IMR-90 (cell line): ENCODE measurements around the gene CCDC40. TPM values are rescaled to one million over a fixed set of nuclear protein-coding genes. Genes with fewer than 3 reads are reported as not detected.

ENCODE experiments used
- ATAC-seq: fragments of 200-7000 bp; cut with Tn5 transposase; 2 replicates; pipeline ENCODE4 v1.9.1; 2020; ENCODE audit warnings: low read depth, mild to moderate bottlenecking, moderate library complexity
- BruUV-seq: library from RNA; stranded (reverse); fragments of 400-500 nt; replicated peaks from 2 replicates; lab custom pipeline; 2021; lab: Mats Ljungman, UMichigan
- CTCF ChIA-PET: fragments of 300-600 bp; formaldehyde crosslinking; extraction: SDS; loops from one replicate; lab custom pipeline; 2021; ENCODE audit warnings: antibody characterized with exemption; lab: Yijun Ruan, JAX
- POLR2A ChIA-PET: fragments of 300-600 bp; sonication (Branson Sonifier 250); formaldehyde crosslinking; loops from one replicate; lab custom pipeline; 2022; ENCODE audit warnings: antibody characterized with exemption; ENCODE audit not compliant: unreplicated experiment; lab: Charles Lee
- DNase-seq: peaks from one replicate; pipeline ENCODE4 v3.0.0; 2013
- H2AFZ ChIP-seq: replicated peaks from 2 replicates; pipeline ENCODE3; 2013; ENCODE audit warnings: low read length, mild to moderate bottlenecking; ENCODE audit not compliant: poor library complexity
- H2AK5ac ChIP-seq: 2 replicates; pipeline ENCODE4 v1.6.1; 2013; ENCODE audit warnings: low read depth, low read length, inconsistent platforms
- H2AK9ac ChIP-seq: replicated peaks from 2 replicates; pipeline ENCODE3; 2013; ENCODE audit warnings: mild to moderate bottlenecking, low read depth, low read length, moderate library complexity; ENCODE audit not compliant: poor library complexity
- H2BK120ac ChIP-seq: 2 replicates; pipeline ENCODE4 v1.6.1; 2013; ENCODE audit warnings: low read depth, low read length, inconsistent platforms
- H2BK15ac ChIP-seq: 3 replicates; pipeline ENCODE4 v1.6.1; 2013; ENCODE audit warnings: low read depth, low read length, inconsistent platforms
- H2BK20ac ChIP-seq: 2 replicates; pipeline ENCODE4 v1.6.1; 2013; ENCODE audit warnings: low read depth, mild to moderate bottlenecking, inconsistent platforms, low read length, moderate library complexity
- H2BK5ac ChIP-seq: 2 replicates; pipeline ENCODE4 v1.6.1; 2013; ENCODE audit warnings: mild to moderate bottlenecking, low read depth, low read length, inconsistent platforms; ENCODE audit not compliant: poor library complexity, severe bottlenecking
- H3K14ac ChIP-seq: replicated peaks from 2 replicates; pipeline ENCODE4 v1.6.1; 2013; ENCODE audit warnings: low read depth, low read length, inconsistent platforms
- H3K18ac ChIP-seq: 2 replicates; pipeline ENCODE4 v1.6.1; 2013; ENCODE audit warnings: low read depth, low read length, control low read depth
- H3K23ac ChIP-seq: 2 replicates; pipeline ENCODE4 v1.6.1; 2013; ENCODE audit warnings: low read depth, low read length, inconsistent platforms
- H3K27ac ChIP-seq: 2 replicates; pipeline ENCODE4 v1.5.1; 2013; ENCODE audit warnings: mild to moderate bottlenecking, control low read depth, low read length; ENCODE audit not compliant: insufficient read depth
- H3K27me3 ChIP-seq: 2 replicates; pipeline ENCODE4 v1.6.1; 2013; ENCODE audit warnings: low read length; ENCODE audit not compliant: control insufficient read depth, insufficient read depth
- H3K36me3 ChIP-seq: 2 replicates; pipeline ENCODE4 v1.6.1; 2013; ENCODE audit warnings: low read length, mixed read lengths; ENCODE audit not compliant: control insufficient read depth, insufficient read depth
- H3K4ac ChIP-seq: 2 replicates; pipeline ENCODE4 v1.6.1; 2013; ENCODE audit warnings: low read depth, low read length, inconsistent platforms
- H3K4me1 ChIP-seq: 2 replicates; pipeline ENCODE4 v1.6.1; 2013; ENCODE audit warnings: low read length, mixed read lengths; ENCODE audit not compliant: control insufficient read depth, insufficient read depth
- H3K4me2 ChIP-seq: 2 replicates; pipeline ENCODE4 v1.6.1; 2013; ENCODE audit warnings: low read depth, mild to moderate bottlenecking, control low read depth, low read length, moderate library complexity
- H3K4me3 ChIP-seq: 2 replicates; pipeline ENCODE4 v1.5.1; 2013; ENCODE audit warnings: low read depth, mild to moderate bottlenecking, control low read depth, low read length, moderate library complexity; ENCODE audit not compliant: insufficient read depth
- H3K56ac ChIP-seq: 2 replicates; pipeline ENCODE4 v1.6.1; 2013; ENCODE audit warnings: low read length, inconsistent platforms; ENCODE audit not compliant: insufficient read depth; ENCODE audit errors: extremely low read depth
- H3K79me1 ChIP-seq, 2 experiments: 2 replicates each; pipeline ENCODE4 v1.6.1; 2013; ENCODE audit warnings: low read length in 2 of 2, inconsistent platforms in 1 of 2, low read depth in 1 of 2
- H3K9ac ChIP-seq: 2 replicates; pipeline ENCODE4 v1.6.1; 2013; ENCODE audit warnings: low read depth, low read length, control low read depth
- H3K9me1 ChIP-seq: 2 replicates; pipeline ENCODE4 v1.6.1; 2013; ENCODE audit warnings: low read length, inconsistent platforms; ENCODE audit not compliant: insufficient read depth
- H3K9me3 ChIP-seq: 2 replicates; pipeline ENCODE4 v1.6.1; 2013; ENCODE audit warnings: low read length; ENCODE audit not compliant: control insufficient read depth, insufficient read depth
- H4K20me1 ChIP-seq: 2 replicates; pipeline ENCODE4 v1.6.1; 2013; ENCODE audit warnings: low read length, inconsistent platforms; ENCODE audit not compliant: insufficient read depth
- H4K5ac ChIP-seq: 2 replicates; pipeline ENCODE4 v1.6.1; 2013; ENCODE audit warnings: mild to moderate bottlenecking, low read depth, low read length, control low read depth
- H4K8ac ChIP-seq, 2 experiments: 2 replicates each; pipeline ENCODE4 v1.6.1; 2013; ENCODE audit warnings: low read depth in 2 of 2, low read length in 2 of 2, control low read depth in 1 of 2, inconsistent platforms in 1 of 2
- H4K91ac ChIP-seq: 2 replicates; pipeline ENCODE4 v1.6.1; 2013; ENCODE audit warnings: low read depth, low read length, inconsistent platforms; ENCODE audit not compliant: insufficient read depth
- CEBPB ChIP-seq: IDR thresholded peaks from 2 replicates; pipeline ENCODE4 v1.6.1; 2012; ENCODE audit warnings: low read depth, low read length, improper control_type of control experiment
- CHD1 ChIP-seq: IDR thresholded peaks from 2 replicates; pipeline ENCODE4 v1.6.1; 2012; ENCODE audit warnings: low read depth, low read length, improper control_type of control experiment
- MAFK ChIP-seq: IDR thresholded peaks from 2 replicates; pipeline ENCODE4 v1.6.1; 2012; ENCODE audit warnings: low read depth, low read length, improper control_type of control experiment
- MAZ ChIP-seq: IDR thresholded peaks from 2 replicates; pipeline ENCODE4 v1.6.1; 2012; ENCODE audit warnings: low read depth, mild to moderate bottlenecking, low read length, improper control_type of control experiment, moderate library complexity, borderline replicate concordance
- MXI1 ChIP-seq: IDR thresholded peaks from 2 replicates; pipeline ENCODE4 v1.6.1; 2012; ENCODE audit warnings: low read depth, mild to moderate bottlenecking, low read length, moderate library complexity, borderline replicate concordance
- RAD21 ChIP-seq: IDR thresholded peaks from 2 replicates; pipeline ENCODE4 v1.6.1; 2012; ENCODE audit warnings: low read length, improper control_type of control experiment
- RCOR1 ChIP-seq: IDR thresholded peaks from 2 replicates; pipeline ENCODE4 v1.6.1; 2012; ENCODE audit warnings: mild to moderate bottlenecking, low read length, improper control_type of control experiment; ENCODE audit not compliant: insufficient replicate concordance
- RFX5 ChIP-seq: IDR thresholded peaks from 2 replicates; pipeline ENCODE4 v1.8.0; 2012; ENCODE audit warnings: low read depth, mild to moderate bottlenecking, low read length, moderate library complexity
- WGBS, 2 experiments: methylation state at CpG; one replicate each; pipeline versions ENCODE4 v1.1.5 to v1.1.7; 2013; ENCODE audit warnings: missing lambda C conversion rate in 2 of 2; ENCODE audit not compliant: insufficient read length in 1 of 2; ENCODE audit errors: extremely low coverage in 2 of 2; 5-methylcytosine and 5-hydroxymethylcytosine counted together
- dilution Hi-C: fragments of 300-500 bp; cut with HindIII; formaldehyde crosslinking; loops from one replicate; pipeline ENCODE4 v1.14.3; 2018; ENCODE audit warnings: low sequenced_read_pairs; ENCODE audit not compliant: unreplicated experiment
- in situ Hi-C: fragments of 300-500 bp; cut with MboI; formaldehyde crosslinking; loops from 3 replicates; pipeline ENCODE4 v1.14.3; 2019; ENCODE audit warnings: low sequenced_read_pairs, inconsistent platforms, mixed read lengths
- intact Hi-C: fragments of 100-400 bp; cut with micrococcal nuclease; formaldehyde crosslinking; loops from 2 replicates; pipeline ENCODE4 v1.10.0; 2022
- polyA plus RNA-seq, 3 experiments: library from polyadenylated mRNA; depleted of rRNA; stranded (reverse); fragments of >200 nt; gene quantifications; 2 replicates each; pipeline ENCODE4 v1.2.3, GENCODE V29; 2012; ENCODE audit warnings: low replicate concordance in 1 of 3
- total RNA-seq: library from RNA; depleted of rRNA; stranded (reverse); fragments of >200 nt; gene quantifications from 2 replicates; pipeline ENCODE4 v1.2.3, GENCODE V29; 2012
- TF ChIP-seq, protein P1 (sequence below): fragments of 150-350 bp; IDR thresholded peaks from 2 replicates; pipeline ENCODE4 v1.6.1; 2017; ENCODE audit warnings: mild to moderate bottlenecking, antibody characterized with exemption, low read length, low read depth
- TF ChIP-seq, protein P2 (sequence below): conservative IDR thresholded peaks from 2 replicates; pipeline ENCODE4 v1.5.1; 2012; ENCODE audit warnings: mild to moderate bottlenecking, low read depth, low read length, improper control_type of control experiment

The CCDC40 gene
- total and polyA plus RNA-seq, 2 of the 4 experiments (the other 2 are of a cell fraction): 0.90 to 4.7 TPM

DNA sequence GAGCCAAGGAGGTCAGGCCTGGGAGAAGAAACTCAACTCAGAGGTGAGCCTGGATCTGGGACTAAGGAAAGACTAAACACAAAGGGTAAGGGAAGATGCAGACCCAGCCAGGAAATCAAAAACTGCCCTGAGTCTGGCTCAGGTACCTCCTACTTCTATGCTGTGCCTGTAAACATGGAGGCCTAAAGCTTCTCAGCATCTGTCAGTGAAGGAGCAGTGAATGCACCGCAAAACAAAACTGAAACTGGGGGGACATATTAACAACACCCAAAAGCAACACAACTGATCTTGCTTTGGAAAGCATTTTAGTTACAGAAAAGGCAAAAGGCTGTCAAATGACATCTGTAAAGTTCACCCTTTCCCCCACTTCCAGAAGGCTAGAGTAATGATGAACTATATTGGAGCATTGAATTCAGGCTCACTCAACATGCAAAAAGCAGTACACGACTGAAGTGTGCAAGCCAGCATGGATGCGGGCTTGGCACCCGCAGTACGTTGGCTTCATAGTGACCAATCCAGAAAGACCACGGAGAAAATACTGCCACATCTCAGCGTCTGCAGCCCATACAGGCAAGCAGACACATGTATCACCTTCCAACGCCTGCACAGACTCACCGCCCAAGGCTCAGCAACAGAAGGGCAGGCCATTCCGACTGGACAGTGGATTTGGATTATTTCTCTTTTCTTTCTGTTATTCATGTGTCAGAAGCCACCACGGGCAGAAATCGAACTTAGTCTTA is 4.6 kb upstream of the CCDC40 start:
- intact Hi-C loops (no loop called here), in situ Hi-C loops (no loop called here), dilution Hi-C loops (no loop called here)
- Histone ChIP-seq H2BK20ac (no peak overlapping the region), H2BK120ac (no peak overlapping the region), H3K27me3 (no peaks in the 10 kb centered on the region), H3K4me1 (peaks cover 16% of the 10 kb centered on the region), H3K9me3 (no peaks in the 10 kb centered on the region), H3K79me1 (peaks cover 67 to 83% of the 10 kb centered on the region in 2 experiments), H4K5ac (no peak overlapping the region), H4K91ac (no peak overlapping the region), H3K4ac (no peak overlapping the region), H3K27ac (no peak overlapping the region), H3K56ac (no peak overlapping the region), H3K36me3 (no peaks in the 10 kb centered on the region), H2BK15ac (no peak overlapping the region), H3K18ac (no peak overlapping the region), H4K8ac (no peak overlapping the region), H3K9ac (no peak overlapping the region), H3K4me3 (no peak overlapping the region), H4K20me1 (peaks cover 66% of the 10 kb centered on the region), H2AK5ac (no peak overlapping the region), H3K9me1 (peaks cover 30% of the 10 kb centered on the region), H2BK5ac (no peak overlapping the region), H3K14ac (no peak overlapping the region), H3K23ac (no peak overlapping the region), H2AK9ac (no peak overlapping the region), H3K4me2 (no peak overlapping the region), H2AFZ (no peak overlapping the region)
- POLR2A ChIA-PET: no interaction called here
- CTCF ChIA-PET: no interaction called here
- TF ChIP-seq MAFK: no peak
- no peak for TF ChIP-seq MAZ
- no peak for TF ChIP-seq MXI1
- no peak for TF ChIP-seq RAD21
- TF ChIP-seq, protein P1, sequence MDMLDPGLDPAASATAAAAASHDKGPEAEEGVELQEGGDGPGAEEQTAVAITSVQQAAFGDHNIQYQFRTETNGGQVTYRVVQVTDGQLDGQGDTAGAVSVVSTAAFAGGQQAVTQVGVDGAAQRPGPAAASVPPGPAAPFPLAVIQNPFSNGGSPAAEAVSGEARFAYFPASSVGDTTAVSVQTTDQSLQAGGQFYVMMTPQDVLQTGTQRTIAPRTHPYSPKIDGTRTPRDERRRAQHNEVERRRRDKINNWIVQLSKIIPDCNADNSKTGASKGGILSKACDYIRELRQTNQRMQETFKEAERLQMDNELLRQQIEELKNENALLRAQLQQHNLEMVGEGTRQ: no peak
- TF ChIP-seq, protein P2, sequence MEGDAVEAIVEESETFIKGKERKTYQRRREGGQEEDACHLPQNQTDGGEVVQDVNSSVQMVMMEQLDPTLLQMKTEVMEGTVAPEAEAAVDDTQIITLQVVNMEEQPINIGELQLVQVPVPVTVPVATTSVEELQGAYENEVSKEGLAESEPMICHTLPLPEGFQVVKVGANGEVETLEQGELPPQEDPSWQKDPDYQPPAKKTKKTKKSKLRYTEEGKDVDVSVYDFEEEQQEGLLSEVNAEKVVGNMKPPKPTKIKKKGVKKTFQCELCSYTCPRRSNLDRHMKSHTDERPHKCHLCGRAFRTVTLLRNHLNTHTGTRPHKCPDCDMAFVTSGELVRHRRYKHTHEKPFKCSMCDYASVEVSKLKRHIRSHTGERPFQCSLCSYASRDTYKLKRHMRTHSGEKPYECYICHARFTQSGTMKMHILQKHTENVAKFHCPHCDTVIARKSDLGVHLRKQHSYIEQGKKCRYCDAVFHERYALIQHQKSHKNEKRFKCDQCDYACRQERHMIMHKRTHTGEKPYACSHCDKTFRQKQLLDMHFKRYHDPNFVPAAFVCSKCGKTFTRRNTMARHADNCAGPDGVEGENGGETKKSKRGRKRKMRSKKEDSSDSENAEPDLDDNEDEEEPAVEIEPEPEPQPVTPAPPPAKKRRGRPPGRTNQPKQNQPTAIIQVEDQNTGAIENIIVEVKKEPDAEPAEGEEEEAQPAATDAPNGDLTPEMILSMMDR: no peak
- no peak for TF ChIP-seq RFX5
- TF ChIP-seq RCOR1: no peak
- TF ChIP-seq CEBPB: no peak
- no peak for TF ChIP-seq CHD1
- no peak for DNase-seq
- 88% methylated on average over 8 of the region's 12 CpGs; no CpG with 5 or more reads in 1 of the 2 experiments for WGBS, 2 experiments
- ATAC-seq: no peak
- BruUV-seq: no TSS peak
